HT-29 (cell line): ENCODE results near the gene RAPH1. TPM values are rescaled to one million over a fixed set of nuclear protein-coding genes. Genes with fewer than 3 reads are reported as not detected.
A peak's percentile ranks its signal among the peaks of the same experiment; 100 is the strongest.

Source experiments
- DNase-seq: peaks from one replicate; pipeline ENCODE4 v3.0.0-alpha.2; 2015; ENCODE audit warnings: low spot score
- total RNA-seq: library from RNA; depleted of rRNA; stranded (reverse); fragments of >200 nt; shearing (Covaris generic); gene quantifications from 2 replicates; pipeline ENCODE4 v1.2.3, GENCODE V29; 2014

Gene RAPH1
- total RNA-seq, 1 experiment from 2014 or later, result 6.8 TPM

DNA sequence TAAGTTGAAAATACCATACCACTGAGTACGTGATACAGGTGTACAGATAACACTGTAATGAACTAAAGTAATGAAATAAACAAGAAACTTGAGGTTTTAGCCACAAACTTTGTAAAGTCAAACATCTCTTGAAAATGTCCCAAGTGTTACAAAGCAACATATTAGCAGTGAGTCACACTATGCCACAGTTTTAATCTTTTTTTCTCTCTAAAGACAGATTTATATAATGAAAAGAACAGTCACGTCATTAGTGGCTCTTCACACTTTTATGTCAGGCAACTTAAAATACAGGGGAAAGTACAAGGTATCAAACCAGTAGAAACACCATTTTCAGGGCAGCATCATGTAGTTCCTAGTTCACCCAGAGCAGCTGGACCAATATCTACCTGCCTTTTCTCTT, 42.1 kb downstream of the RAPH1 start:
- no peak for DNase-seq

DNA sequence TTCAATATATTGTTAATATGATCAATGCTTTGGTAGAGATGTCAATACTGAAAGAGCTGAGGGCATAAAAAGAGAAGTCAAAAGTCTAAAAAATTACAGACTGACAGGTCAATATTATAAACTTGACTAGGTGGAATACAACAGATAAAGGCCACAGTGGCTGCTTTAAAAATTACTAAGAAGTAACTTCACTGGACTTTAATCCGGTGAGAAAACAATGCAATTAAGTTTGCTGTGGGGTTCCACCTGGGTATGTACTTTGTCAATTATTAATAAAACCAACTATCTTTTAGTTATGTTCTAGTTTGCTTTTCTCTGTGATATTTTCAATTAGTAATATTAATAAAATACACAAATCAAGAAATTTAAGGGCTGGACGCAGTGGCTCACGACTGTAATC, 44.7 kb downstream of the RAPH1 start:
- no peak for DNase-seq

DNA sequence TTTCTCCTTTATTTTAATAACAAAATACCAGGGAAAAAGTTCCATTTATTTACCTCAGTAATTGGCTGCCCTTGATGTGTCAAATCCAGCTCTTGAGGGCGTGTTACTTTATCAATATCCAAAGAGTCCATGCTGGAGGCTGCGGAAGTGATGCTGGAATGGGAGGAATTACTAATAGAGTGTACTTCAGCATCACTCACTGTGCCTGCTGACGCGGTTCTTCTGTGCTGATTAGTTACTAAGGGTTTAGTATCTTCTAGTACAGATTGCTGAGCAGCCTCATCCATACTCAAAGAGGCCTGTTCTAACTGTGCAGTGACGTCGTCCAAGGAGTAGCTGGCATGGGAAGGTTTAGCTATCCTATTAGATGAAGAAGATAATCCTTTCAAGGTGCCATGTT, 45.6 kb downstream of the RAPH1 start:
- no peak for DNase-seq

DNA sequence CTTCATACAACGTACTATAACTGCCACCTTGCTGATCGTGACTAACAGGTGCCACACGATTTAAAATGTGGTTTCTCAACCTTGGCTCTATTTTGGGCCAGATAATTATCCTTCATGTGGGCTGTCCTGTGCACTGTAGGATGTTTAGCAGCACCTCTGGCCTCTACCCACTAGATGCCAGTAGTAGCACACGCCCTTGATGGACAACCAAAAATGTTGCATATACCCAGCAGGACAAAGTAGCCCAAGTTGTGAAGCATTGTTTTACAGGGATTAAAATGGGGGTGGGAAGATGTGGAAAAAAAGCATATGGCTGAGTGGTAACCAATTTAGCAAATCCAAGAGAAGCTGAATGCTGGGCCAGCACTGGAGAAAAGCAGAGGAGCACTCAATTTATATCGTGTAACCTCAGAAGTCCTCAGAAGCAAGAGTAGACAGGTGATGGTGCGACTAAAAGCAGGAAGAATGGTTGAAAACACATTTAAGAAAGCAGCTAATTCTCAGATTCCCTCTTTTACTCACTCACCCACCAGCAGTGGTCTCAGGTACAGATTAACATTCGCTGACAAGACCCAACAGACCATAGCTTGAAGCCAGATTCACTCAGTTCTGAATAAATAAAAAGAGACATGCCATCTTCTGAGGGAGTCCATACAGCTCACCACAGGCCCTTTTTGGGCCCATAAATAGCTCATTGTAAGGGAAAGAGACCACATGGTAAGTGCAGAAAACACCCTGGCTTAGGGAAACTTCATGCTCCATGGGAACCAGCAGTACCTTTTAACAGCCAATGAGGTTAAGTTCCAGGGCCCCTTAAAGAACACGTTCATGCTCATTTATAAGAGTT, 50.6 kb downstream of the RAPH1 start:
- peak; percentile 72 for DNase-seq

DNA sequence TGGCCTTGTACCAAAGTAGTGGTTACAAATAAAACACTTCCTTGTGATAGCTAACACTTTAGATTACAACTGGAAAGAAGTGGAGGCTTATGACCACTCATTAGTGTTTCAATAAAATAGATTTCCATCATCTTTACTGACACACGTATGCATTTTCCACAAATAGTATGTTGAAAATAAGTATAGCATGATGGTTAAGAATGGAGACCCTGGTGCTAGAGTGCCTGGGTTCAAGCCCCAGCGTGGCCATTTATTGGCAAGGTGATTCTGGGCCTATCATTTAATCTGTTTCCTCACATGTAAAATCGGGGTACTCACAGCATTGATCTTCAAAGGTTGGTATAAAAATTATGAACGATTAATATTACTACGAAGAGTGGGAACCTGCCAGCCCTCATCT, 54.5 kb downstream of the RAPH1 start:
- no peak for DNase-seq

DNA sequence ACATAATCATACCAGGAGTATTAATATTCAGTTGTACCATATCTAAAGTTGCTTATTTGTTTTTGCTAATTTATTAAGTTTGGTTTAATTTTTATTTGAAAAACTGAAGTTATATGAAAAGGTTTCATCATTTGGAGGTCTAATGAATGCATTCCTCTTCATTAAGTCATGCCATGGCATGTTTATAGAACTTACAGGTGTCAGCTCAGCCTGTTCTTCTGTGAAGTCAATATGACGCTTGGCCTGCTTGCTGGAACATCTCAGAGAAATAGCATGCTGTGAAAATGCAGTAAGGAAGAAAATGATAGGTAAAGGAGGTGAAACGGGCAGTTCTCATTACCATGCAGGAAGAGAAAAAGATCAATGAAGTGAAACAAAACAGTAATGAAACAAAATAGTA, 58.2 kb downstream of the RAPH1 start:
- no peak for DNase-seq

DNA sequence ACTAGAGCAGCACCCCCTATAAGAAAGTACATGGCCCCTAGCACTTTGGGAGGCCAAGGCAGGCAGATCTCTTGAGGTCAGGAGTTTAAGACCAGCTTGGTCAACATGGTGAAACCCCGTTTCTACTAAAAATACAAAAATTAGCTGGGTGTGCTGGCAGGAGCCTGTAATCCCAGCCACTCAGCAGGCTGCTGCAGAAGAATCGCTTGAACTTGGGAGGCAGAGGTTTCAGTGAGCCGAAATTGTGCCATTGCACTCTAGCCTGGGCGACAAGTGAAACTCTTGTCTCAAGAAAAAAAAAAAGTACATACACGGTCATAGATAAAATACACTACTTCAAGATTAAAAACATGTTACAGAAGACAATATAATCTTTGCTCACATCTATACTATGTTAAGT, 63.8 kb downstream of the RAPH1 start:
- no peak for DNase-seq

DNA sequence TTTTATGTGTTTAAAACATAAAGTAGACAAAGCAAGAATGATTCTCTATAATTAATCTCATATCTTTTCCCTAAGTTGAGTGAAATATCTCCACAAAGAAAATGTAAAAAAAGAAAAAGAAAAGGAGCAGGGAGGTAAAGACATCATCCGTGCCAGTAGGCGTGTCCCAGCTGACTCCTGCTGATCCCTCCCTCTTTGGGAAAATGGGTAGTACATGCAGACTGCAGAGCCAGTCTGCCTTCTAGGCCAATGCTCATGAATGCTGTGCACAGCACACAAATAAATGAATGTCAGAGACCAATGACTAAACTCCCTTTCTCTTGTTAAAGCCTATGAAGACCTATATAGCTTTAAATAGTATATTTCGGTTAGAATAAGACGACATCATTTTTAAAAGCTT, 64.7 kb downstream of the RAPH1 start:
- DNase-seq, result no peak

DNA sequence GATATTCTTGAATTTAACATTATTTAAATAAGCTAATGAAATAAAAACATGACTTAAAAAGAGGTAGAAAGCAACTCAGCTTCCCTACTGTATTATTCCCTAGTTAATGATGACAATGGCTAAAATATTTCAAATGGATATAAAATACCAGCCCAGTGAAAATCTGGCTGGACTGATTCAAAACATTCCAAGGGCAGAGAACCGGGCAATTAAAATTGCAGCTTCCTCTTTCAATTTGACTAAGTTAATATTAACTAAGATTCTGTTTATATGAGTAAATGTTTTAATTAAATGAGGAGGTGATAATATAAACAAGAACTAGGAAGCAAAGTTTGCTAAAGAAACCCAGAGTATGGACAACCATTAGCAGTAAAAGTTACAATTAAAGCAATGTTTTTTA, 65.6 kb downstream of the RAPH1 start:
- DNase-seq, result no peak

DNA sequence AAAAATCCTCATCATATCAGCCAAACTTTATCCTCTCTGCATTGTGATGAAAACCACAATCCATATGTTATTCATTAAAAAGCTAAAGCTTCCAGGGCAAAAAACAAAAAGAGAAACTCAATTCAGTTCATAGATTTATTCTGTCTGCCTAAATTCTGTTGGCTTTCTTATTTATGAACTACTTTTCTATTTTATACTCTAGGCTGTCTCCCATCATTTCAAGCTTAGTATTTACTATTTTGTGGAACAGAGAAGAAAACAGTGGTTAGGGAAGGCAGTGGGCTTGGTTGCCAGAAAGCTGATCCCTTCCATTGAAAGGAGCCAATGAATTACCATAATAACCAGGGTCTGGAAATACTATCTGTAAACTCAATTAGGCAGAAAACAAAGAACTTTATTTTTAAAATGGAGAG, 71.8 kb downstream of the RAPH1 start:
- no peak for DNase-seq

DNA sequence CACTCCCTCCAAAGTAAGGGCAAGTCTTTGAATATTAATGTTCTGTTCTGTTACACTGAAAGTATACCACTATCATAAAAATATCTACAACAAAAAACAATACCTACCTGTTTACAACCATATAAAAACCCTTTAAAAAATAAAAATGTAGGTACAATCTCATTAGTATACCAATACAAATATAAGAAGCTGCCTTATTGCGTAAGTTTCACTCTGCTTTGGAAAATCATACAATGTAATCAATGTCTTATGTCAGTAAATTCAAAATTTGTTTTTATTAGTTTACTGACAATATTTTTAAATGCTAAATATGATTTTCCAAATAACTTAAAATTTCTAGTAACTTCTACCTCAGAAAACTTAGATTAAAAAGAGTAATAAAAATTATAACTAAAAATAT, 72.8 kb downstream of the RAPH1 start:
- DNase-seq, result no peak

DNA sequence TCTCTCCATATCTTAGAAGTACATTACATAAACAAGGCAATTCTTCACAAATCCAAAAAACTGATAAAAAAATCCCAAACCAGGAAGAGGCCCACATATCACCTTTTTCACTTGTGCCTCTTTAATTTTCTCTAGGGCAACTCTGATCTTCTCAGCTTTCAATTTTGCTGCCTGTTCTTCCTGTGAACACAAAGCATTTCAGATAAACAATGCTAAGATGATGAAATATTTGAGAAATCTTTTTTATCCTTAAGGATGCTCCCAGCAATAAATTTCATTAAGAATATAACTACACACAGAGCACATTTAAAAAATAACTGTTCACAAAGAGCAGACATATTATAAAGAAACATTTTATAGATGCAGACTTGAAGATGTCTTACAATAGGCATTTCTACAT, 73.4 kb downstream of the RAPH1 start:
- DNase-seq, result no peak

DNA sequence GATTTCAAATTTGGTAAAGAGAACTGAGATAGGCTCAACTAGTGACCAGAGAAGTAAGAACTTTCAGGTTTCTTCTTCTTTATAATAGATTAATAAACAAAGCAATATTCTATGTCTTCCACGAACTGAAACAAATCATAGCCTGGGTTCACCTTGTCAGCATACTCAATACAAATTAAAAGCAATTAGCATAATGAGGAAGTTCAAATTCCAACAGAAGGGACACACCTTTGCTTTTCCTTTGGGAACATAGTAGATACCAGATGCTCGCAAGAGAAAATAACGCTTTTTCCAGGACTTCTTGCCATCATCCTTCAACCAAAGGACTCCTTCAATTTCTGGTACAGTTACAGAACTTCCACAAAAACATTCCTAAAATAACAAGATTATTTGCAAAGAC, 79.9 kb downstream of the RAPH1 start:
- no peak for DNase-seq

DNA sequence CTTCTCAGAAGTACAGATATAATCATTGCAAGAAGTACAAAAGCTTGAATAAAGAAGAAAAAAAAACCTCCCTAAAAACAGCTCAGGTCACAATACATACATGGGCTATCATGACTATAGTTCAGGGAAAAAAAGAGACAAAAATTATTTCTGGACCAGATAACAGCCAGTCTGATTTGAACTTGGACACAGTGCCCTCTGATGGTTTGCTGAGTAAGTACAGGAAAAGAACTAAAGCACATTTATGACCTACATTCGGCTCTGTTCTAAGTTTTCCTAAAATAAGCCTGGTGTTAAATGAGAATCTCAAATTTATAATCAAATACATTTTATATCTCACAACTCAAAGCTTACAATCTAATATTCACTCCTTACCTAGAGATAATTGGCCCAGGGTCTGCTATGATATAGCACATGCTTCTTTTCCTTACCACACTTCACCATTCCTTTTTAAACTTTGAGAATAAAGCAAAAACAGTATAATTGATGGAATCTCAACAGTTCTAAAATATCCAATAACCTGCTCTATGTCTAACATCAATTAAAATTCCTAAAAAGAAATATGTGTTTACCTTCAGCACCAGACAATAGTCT, 81.1 kb downstream of the RAPH1 start:
- peak; percentile 68 for DNase-seq

DNA sequence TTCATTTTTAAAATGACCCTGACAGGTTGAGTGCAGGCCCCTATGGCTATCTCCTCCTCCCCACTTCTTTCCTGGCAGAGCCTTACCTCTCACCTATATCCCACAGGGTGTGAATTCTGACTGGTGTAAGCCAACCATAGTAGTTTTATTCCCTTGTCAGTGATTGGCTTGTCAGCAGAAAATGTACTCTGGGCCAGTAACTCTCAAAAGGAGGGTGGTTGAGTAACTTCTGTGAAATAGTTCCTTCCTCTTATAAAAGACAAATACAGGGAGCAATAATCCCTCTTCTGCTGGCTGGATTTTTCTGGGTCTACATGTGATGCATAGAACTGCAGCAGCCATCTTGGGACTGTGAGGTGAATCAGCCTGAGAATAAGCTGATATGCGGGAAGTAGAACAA, 83.4 kb downstream of the RAPH1 start:
- no peak for DNase-seq

DNA sequence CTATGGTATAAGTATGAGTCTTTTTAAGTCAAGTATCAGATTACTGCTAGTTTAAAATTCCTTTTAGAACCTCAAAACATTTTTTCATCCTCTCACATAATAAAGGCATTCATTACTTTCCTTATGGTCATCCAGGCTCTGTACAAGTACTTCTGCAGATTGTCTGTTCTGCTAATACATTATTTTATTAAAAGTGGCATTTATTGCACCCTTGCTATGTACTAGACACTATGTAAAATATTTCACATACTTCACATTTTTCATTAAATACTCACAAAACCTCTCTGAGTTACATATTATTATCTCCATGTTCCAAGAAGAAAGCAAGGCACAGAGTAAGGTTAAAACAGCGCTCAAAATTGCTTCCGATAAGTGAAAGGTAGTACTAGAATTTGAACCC, 84.1 kb downstream of the RAPH1 start:
- no peak for DNase-seq

DNA sequence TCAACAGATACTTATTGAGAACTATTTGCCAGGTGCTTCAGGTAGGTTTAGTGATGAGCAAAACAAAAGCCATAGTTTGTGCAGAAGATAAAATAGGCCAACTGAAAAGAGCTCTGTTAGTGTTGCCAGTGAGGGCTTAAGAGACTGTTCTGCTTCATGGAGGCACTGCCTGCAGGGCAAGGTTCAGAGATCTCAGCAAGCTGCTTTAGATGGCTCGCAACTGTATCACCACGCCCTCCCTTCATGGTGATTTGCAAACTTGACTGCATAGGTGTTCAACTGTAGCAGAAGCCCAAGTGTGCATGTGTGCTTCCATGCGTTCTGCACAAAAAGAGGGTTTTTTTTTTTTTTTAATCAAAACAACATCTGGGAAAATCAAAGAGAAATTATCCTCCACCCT, 84.5 kb downstream of the RAPH1 start:
- DNase-seq, result no peak

DNA sequence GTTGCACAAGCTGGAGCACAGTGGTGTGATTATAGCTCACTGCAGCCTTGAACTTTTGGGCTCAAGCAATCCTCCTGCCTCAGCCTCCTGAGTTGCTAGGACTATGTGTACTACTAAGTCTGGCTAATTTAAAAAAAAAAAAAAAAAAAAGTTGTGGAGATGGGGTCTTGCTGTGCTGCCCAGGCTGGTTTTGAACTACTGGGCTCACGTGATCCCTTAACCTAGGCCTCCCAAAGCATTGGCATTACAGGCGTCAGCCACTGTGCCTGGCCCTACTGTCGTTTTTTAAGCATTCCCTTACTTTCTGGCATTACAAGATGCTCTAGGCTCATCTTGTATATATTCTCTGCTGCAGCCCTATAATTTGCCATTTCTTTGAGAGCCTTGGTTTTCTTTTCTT, 88.3 kb downstream of the RAPH1 start:
- no peak for DNase-seq

DNA sequence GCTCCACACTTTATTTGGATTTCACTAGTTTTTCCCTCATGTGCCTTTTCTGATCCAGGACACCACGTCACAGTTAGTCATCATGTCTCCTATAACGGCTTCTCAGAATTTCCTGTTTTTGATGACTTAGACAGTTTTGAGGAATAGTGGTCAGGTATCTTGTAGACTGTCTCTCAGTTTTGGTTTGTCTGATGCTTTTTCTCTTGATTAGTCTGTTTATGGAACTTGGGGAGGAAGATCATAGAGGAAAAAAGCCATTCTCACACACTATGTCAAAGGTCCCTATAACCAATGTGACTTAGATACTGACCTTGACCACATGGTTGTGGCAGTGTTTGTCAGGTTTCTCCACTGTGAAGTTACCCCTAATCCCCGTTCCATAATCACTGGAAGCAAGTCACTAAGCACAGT, 89.0 kb downstream of the RAPH1 start:
- no peak for DNase-seq

DNA sequence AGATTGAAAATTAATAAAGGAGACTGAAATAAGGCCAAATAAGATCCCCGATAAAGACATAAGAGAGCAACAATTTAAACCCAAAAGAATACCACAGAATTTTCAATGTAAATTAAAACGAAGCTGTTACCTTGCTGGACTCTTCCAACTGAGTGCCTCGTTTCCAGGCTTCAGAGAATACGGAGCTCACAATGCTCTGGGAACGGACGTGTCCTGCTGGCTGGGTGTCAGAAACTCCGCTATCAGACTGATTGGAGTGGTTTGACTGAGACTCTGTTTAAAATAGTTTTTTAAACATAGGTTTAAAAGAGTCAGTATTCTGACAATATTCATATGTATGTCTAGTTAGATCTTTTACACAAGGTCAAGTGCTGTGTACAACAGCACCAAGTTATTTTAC, 90.4 kb downstream of the RAPH1 start:
- DNase-seq, result no peak

DNA sequence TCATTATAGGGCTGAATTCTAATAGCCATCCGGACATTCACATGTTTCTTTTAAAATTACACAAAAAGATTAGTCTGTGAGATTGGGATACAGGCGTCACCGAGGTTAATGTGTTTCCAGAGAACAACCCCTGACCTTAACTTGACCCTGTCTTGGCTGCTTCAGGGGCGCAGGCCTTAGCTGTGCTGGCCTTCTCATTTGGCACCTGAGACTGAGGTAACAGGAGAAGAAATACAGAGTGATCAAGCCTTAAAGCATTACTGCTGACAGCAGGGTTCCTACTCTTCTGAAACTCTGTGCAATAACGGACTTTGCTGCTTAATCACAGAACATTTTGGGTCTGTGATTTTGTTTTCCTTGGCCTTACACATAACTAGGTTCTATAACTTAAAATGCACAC, 92.6 kb downstream of the RAPH1 start:
- no peak for DNase-seq

DNA sequence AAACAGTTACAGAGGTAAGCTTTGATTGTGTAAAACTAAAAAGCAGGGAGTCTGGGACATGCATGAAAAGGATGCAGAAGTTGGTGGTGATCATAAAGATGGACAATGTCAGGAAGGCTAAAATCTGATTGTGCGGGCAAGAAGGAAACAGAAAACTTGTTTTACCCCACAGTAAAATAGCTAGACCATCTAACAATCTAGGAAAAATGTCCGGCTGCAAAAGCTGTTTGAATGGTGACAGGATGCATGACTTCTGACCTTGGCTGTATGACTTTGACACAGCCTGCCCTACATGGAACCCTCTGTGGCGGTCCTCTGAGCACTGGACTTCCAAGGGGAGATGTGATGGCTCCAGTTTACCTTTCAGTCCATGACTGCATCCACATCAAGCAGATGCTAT, 93.6 kb downstream of the RAPH1 start:
- no peak for DNase-seq

DNA sequence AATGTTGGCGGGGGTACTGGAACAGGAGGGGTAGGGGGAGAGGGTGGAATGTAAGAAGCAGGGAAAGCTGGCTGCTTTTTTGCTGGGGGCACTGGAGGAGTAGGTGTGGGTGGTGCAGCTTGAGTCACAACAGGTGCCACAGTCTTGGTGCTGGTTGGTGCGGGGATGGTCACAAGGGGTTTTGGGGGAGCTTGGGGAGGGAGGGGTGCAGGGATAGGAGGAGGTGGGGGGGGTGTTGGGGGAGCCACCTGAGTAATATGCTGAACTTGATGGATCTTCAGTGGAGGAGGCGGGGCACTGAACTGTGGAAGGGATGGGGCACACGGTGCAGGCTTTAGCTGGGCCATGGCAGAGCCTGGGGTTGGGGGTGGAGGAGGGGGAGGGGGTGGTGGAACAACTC, 94.4 kb downstream of the RAPH1 start:
- no peak for DNase-seq

DNA sequence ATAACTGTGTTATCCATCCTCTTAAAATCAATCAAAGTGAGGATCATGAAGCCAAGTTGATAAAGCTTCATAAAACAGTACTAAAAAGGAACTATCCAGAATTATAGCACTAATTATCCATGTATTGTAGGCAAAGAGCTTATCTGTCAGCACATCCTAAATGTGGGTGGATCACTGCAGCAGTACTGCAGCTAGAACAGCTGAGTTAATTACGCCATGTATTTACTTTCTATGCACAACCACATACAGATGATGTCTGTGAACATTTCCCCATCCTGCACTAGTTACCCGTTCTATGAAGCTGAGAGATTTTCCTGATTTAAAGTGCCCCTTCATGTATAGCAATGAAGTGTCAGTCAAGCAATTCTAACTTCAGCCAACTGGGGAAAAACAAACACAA, 96.6 kb downstream of the RAPH1 start:
- DNase-seq, result no peak
